Naive thymus-derived CD4-positive, alpha-beta T cell (primary cell): ENCODE data around the gene ANKRD35. TPM values are rescaled to one million over a fixed set of nuclear protein-coding genes. Genes with fewer than 3 reads are reported as not detected.
A peak's percentile ranks its signal among the peaks of the same experiment; 100 is the strongest.
"Not testable (repeated sequence)": the region's sequence is repeated elsewhere in the genome, so short reads cannot be mapped to it uniquely, and the experiment has no call there.

Experiments
- ATAC-seq: fragments of 150-1000 bp; cut with Tn5 transposase; 2 replicates; pipeline ENCODE4 v1.10.0; 2021; ENCODE audit warnings: mild to moderate bottlenecking, moderate library complexity
- CTCF ChIA-PET: fragments of 350-600 bp; sonication (Branson Sonifier 250); formaldehyde crosslinking; loops from one replicate; lab custom pipeline; 2021; ENCODE audit warnings: antibody characterized with exemption; lab: Charles Lee
- POLR2A ChIA-PET: fragments of 350-600 bp; sonication (Branson Sonifier 250); formaldehyde crosslinking; loops from one replicate; lab custom pipeline; 2021; ENCODE audit warnings: antibody characterized with exemption, inconsistent platforms; lab: Charles Lee
- DNase-seq, 9 donors: peaks; one replicate each; pipeline versions ENCODE4 v3.0.0 to v3.0.0-alpha.2; 2020 to 2022; ENCODE audit warnings: mixed read lengths in 1 of 9
- H3K27ac ChIP-seq: one replicate; pipeline ENCODE4 v1.7.0; 2013; ENCODE audit warnings: mild to moderate bottlenecking, low read depth, low read length, moderate library complexity
- H3K27me3 ChIP-seq, 2 donors: one replicate each; pipeline ENCODE4 v1.7.0; 2013; ENCODE audit warnings: low read length in 2 of 2, mild to moderate bottlenecking in 2 of 2, moderate library complexity in 2 of 2; ENCODE audit not compliant: control insufficient read depth in 2 of 2, insufficient read depth in 2 of 2
- H3K36me3 ChIP-seq, 3 experiments: 1 replicate in 2 of 3; 2 replicates in 1 of 3; pipeline ENCODE4 v1.7.0; 2013; ENCODE audit warnings: low read length in 3 of 3, mild to moderate bottlenecking in 3 of 3, moderate library complexity in 1 of 3; ENCODE audit not compliant: insufficient read depth in 3 of 3, control insufficient read depth in 2 of 3
- H3K4me1 ChIP-seq, 2 donors: one replicate each; pipeline ENCODE4 v1.7.0; 2013; ENCODE audit warnings: low read length in 2 of 2, mild to moderate bottlenecking in 2 of 2, moderate library complexity in 1 of 2; ENCODE audit not compliant: control insufficient read depth in 2 of 2, insufficient read depth in 2 of 2
- H3K4me3 ChIP-seq: 2 replicates; pipeline ENCODE4 v1.7.0; 2013; ENCODE audit warnings: mild to moderate bottlenecking, low read length
- H3K9me3 ChIP-seq, 3 experiments: 1 replicate in 2 of 3; 2 replicates in 1 of 3; pipeline ENCODE4 v1.7.0; 2013; ENCODE audit warnings: low read length in 3 of 3; ENCODE audit not compliant: control insufficient read depth in 2 of 3
- H3K27ac Mint-ChIP-seq, 9 donors: one replicate each; pipeline ENCODE4 v1.8.0; 2020 to 2022; ENCODE audit warnings: mixed read lengths in 9 of 9, mild to moderate bottlenecking in 8 of 9, moderate library complexity in 5 of 9, inconsistent platforms in 2 of 9
- H3K27me3 Mint-ChIP-seq, 5 donors: one replicate each; pipeline ENCODE4 v1.8.0; 2021 to 2022; ENCODE audit warnings: mixed read lengths in 5 of 5, mild to moderate bottlenecking in 1 of 5
- H3K36me3 Mint-ChIP-seq, 5 donors: one replicate each; pipeline ENCODE4 v1.8.0; 2020 to 2022; ENCODE audit warnings: mixed read lengths in 5 of 5, mild to moderate bottlenecking in 3 of 5, inconsistent platforms in 1 of 5
- H3K4me1 Mint-ChIP-seq, 7 donors: one replicate each; pipeline ENCODE4 v1.8.0; 2020 to 2022; ENCODE audit warnings: mixed read lengths in 7 of 7, mild to moderate bottlenecking in 3 of 7, inconsistent platforms in 1 of 7
- H3K4me3 Mint-ChIP-seq, 10 donors: one replicate each; pipeline ENCODE4 v1.8.0; 2020 to 2022; ENCODE audit warnings: mild to moderate bottlenecking in 10 of 10, mixed read lengths in 10 of 10, moderate library complexity in 6 of 10, inconsistent platforms in 2 of 10
- H3K9me3 Mint-ChIP-seq, 11 donors: one replicate each; pipeline ENCODE4 v1.8.0; 2020 to 2022; ENCODE audit warnings: mixed read lengths in 11 of 11, mild to moderate bottlenecking in 4 of 11, inconsistent platforms in 1 of 11, moderate library complexity in 1 of 11
- intact Hi-C, 2 donors: fragments of 100-400 bp; cut with micrococcal nuclease; formaldehyde crosslinking; loops; one replicate each; pipeline ENCODE4 v1.15.1; 2023
- polyA plus RNA-seq, 2 donors: library from polyadenylated mRNA; unstranded; fragments of 300-500 nt; fragmentation: Illumina TruSeq; gene quantifications; one replicate each; pipeline ENCODE4 v1.2.3, GENCODE V29; 2021
- total RNA-seq, 6 experiments: library from RNA in 5 of 6; stranded (reverse) in 5 of 6; gene quantifications; 1 replicate in 5 of 6; 2 replicates in 1 of 6; pipeline ENCODE4 v1.2.3 and lab custom pipeline; 2021 to 2026

Gene ANKRD35
- total and polyA plus RNA-seq, 7 experiments from 2014 or later: 0.12 to 0.58 (median 0.14) TPM; not detected in 3

DNA sequence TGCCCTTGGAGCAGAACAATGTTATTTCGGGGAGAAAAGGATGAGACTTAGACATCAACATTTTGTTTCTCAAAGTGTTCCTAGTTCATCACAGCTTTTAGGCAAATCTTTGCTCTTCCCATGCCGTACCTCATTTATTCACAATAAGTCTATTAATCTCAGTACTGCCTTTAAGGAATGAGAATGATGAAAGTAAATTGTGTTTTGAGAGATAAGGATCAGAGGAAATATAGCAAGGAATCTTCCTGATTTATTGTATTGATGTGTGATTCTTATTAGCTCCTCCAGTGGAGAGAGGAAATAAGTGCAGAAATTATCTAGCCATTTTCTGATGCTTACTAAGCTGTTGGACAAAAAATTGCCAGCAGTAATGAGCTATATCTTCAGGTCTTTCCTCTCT, 59.6 kb downstream of the ANKRD35 start:
- H3K27me3 Mint-ChIP-seq: no peaks in the 10 kb centered on the region
- H3K9me3 Mint-ChIP-seq: no peaks in the 10 kb centered on the region
- Histone ChIP-seq H3K27ac (no peak overlapping the region), H3K4me1 (peaks cover 10 to 14% of the 10 kb centered on the region in 2 donors), H3K9me3 (no peaks in the 10 kb centered on the region), H3K27me3 (no peaks in the 10 kb centered on the region), H3K4me3 (no peak overlapping the region), H3K36me3 (peaks cover 25 to 51% (median 29%) of the 10 kb centered on the region in 3 experiments)
- DNase-seq: no peak
- peak overlapping the region in 5 of 9 donors; percentile 23 to 97 (median 58) for H3K27ac Mint-ChIP-seq
- ChIA-PET POLR2A (interaction anchor here (1.1 to 2.4 kb wide), 5 partner anchors 17 to 211 kb away, joined by 3 to 10 read pairs (median 4); partner anchors contain the start of genes PEX11B, PIAS3 and RBM8A), CTCF (interaction anchor here (0.6 to 3.1 kb wide), 2 partner anchors 20 to 33 kb away, joined by 3 to 21 read pairs; partner anchors contain the start of gene NUDT17)
- peak overlapping the region; percentile 46 to 100 (median 79) for H3K4me3 Mint-ChIP-seq
- peaks cover 25 to 45% (median 38%) of the 10 kb centered on the region in 5 donors for H3K36me3 Mint-ChIP-seq
- H3K4me1 Mint-ChIP-seq: peaks cover 24 to 41% (median 35%) of the 10 kb centered on the region in 7 donors
- ATAC-seq: no peak
- intact Hi-C loops: loop anchor here in 1 of 2 donors (10.0 kb wide), 1 partner anchor 51 kb away; no protein-coding TSS in a partner anchor

DNA sequence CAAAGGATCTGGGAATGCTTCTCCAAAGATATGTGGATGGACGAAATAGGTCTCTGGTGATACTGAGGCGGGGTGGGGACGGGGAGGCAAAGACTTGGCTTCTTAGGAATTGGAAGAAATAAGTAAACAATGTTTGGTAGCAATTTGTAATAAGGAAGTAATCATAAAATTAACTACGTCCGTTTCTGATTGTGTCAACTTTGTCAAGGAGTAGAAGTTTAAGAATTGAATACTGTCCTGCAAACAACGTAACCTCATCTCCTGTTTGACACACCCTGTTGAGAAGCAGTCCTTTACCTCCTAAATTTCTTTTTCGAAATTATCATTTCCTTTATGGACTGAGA, 61.2 kb downstream of the ANKRD35 start:
- Histone ChIP-seq H3K4me1 (peaks cover 10 to 14% of the 10 kb centered on the region in 2 donors), H3K36me3 (peaks cover 18 to 36% (median 20%) of the 10 kb centered on the region in 3 experiments), H3K9me3 (no peaks in the 10 kb centered on the region), H3K4me3 (peak overlapping the region; percentile 99), H3K27ac (peak overlapping the region; percentile 82), H3K27me3 (no peaks in the 10 kb centered on the region)
- ChIA-PET POLR2A (interaction anchor here (0.5 to 1.7 kb wide), 18 partner anchors 10 to 213 kb away, joined by 3 to 15 read pairs (median 5); partner anchors contain the start of genes ANKRD34A, LIX1L, NUDT17 and PEX11B), CTCF (interaction anchor here (0.6 to 3.1 kb wide), 4 partner anchors 21 to 174 kb away, joined by 3 to 21 read pairs (median 4); partner anchors contain the start of genes ANKRD34A, NUDT17 and POLR3GL)
- peaks cover 19 to 36% (median 30%) of the 10 kb centered on the region in 5 donors for H3K36me3 Mint-ChIP-seq
- H3K4me3 Mint-ChIP-seq: peak overlapping the region; percentile 91 to 100 (median 98)
- no peaks in the 10 kb centered on the region for H3K27me3 Mint-ChIP-seq
- intact Hi-C loops: loop anchor here (1.0 to 10.0 kb wide), 4 partner anchors 35 to 103 kb away; partner anchors contain the start of genes PIAS3 (in 2 of the 2), PEX11B (in 1 of the 2) and RBM8A (in 1 of the 2)
- no peak for ATAC-seq
- H3K9me3 Mint-ChIP-seq: no peaks in the 10 kb centered on the region
- peak in 1 of 9 donors; percentile 8 for DNase-seq
- peak overlapping the region; percentile 91 to 98 (median 96) for H3K27ac Mint-ChIP-seq
- H3K4me1 Mint-ChIP-seq: peaks cover 21 to 41% (median 35%) of the 10 kb centered on the region in 7 donors

DNA sequence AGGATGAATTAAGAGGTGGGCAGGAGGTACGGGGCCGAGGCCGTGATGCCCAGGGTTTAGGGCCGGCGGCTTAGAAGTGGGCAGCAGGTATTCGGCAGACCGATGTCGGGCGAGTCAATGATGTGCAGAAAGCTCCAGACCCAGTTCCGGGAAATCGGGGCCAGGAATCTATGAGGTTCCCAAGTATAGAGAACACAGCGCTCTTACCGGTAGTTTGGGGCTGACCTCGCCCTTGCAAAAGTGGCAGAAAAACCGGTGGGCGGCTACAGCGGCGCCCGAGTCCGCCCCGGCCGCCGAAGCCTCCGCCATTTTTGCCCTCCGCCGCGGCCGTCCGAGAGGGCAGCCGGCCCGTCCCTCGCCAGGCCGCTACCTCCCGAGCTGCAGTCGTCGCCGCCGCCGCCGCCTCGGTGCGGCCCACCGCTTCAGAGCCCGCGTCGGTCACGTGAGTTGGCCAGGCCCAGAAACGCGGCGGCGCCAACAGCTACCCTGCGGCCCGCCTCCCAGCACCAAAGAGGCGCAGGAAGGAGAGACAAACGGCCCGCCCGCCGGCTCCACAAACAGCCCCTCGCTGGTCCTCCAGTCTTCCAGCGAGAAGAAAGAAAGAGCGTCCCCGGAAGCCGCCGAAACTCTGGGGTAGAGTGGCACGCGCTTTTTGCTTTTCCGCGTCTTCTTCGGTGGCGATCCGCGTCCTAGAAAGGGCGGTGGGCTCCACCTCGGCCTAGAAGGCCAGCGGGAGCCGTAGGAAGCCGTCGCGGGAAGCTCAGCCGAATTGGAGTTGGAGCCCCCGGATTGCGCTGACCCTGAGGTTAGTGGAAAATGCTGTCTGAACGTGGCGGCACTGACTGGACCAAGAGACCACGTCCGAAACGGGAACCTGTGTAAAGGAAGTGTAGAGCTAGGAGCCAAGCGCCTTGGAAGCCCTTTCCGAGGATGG, 61.8 kb downstream of the ANKRD35 start, which contains the start of the genes POLR3C and RNF115:
TSS of gene POLR3C (plus strand) at position 636 of the 934 bp plus-strand sequence. CDS start 1,577 bp downstream, outside the sequence.
TSS of gene RNF115 (minus strand) at position 531 of the 934 bp plus-strand sequence. CDS start at position 309, 222 bp downstream.
- Histone ChIP-seq H3K27me3 (no peaks in the 10 kb centered on the region), H3K4me3 (peak within 1 kb of the TSS; percentile 99), H3K9me3 (no peaks in the 10 kb centered on the region), H3K36me3 (peaks cover 12 to 30% (median 13%) of the 10 kb centered on the region in 3 experiments), H3K27ac (peak within 1 kb of the TSS; percentile 82), H3K4me1 (peaks cover 10 to 14% of the 10 kb centered on the region in 2 donors)
- H3K9me3 Mint-ChIP-seq: no peaks in the 10 kb centered on the region
- CTCF ChIA-PET: interaction anchor here (0.6 to 3.1 kb wide), 4 partner anchors 22 to 174 kb away, joined by 3 to 21 read pairs (median 4); partner anchors contain the start of genes ANKRD34A, NUDT17 and POLR3GL
- peaks cover 19 to 43% (median 35%) of the 10 kb centered on the region in 7 donors for H3K4me1 Mint-ChIP-seq
- POLR2A ChIA-PET: interaction anchor here (0.5 to 1.7 kb wide), 17 partner anchors 11 to 214 kb away, joined by 3 to 15 read pairs (median 5); partner anchors contain the start of genes ANKRD34A, LIX1L, NUDT17 and PEX11B
- intact Hi-C loops: loop anchor here (1.0 to 10.0 kb wide), 4 partner anchors 35 to 103 kb away; partner anchors contain the start of genes PIAS3 (in 2 of the 2), PEX11B (in 1 of the 2) and RBM8A (in 1 of the 2)
- peak within 1 kb of the TSS; percentile 91 to 98 (median 96) for H3K27ac Mint-ChIP-seq
- peaks cover 13 to 33% (median 27%) of the 10 kb centered on the region in 5 donors for H3K36me3 Mint-ChIP-seq
- no peaks in the 10 kb centered on the region for H3K27me3 Mint-ChIP-seq
- peak within 1 kb of the TSS; percentile 91 to 100 (median 98) for H3K4me3 Mint-ChIP-seq
- ATAC-seq (peak; percentile 95), DNase-seq (peak; percentile 63 to 88 (median 82))

DNA sequence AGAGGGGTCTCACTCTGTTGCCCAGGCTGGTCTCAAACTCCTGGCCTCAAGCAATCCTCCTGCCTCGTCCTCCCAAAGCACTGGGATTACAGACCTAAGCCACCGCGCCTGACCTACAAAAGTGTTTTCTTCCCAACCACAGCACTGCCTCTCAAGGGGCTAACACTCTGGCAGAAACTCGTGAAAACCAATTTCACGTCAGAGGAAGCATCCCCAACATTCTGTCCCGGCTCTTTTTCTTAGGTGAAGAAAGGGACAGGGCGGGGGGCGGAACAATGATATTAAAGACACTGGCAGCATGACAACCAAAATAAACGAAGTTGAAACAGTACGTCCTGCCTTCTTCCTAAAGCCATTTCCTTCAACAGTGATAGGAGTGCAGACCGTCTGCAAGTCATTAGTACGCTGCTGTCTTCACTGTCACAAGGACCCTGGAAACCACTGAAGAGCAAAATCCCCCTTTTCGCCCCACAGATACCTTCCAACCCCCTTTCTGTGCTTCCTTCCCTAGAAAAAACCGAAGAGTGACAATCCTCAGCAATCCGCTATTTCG, 62.8 kb downstream of the ANKRD35 start:
- H3K27ac ChIP-seq, H3K9me3 Mint-ChIP-seq, H3K4me3 ChIP-seq, H3K27me3 ChIP-seq, CTCF ChIA-PET, DNase-seq, H3K9me3 ChIP-seq, ATAC-seq, H3K27me3 Mint-ChIP-seq: not testable (repeated sequence)
- Histone ChIP-seq H3K4me1 (peaks cover 10 to 14% of the 10 kb centered on the region in 2 donors), H3K36me3 (peaks cover 9 to 20% (median 9%) of the 10 kb centered on the region in 3 experiments)
- peak overlapping the region in 9 of 10 donors; percentile 35 to 100 (median 55) for H3K4me3 Mint-ChIP-seq
- H3K36me3 Mint-ChIP-seq: peaks cover 6 to 23% (median 18%) of the 10 kb centered on the region in 5 donors
- peaks cover 16 to 35% (median 28%) of the 10 kb centered on the region in 7 donors for H3K4me1 Mint-ChIP-seq
- peak overlapping the region in 4 of 9 donors; percentile 91 to 97 (median 95) for H3K27ac Mint-ChIP-seq
- POLR2A ChIA-PET: interaction anchor here (1.7 kb wide), 1 partner anchor 16 kb away, joined by 7 read pairs; no protein-coding TSS in a partner anchor
- intact Hi-C loops: loop anchor here in 1 of 2 donors (10.0 kb wide), 1 partner anchor 48 kb away; no protein-coding TSS in a partner anchor

DNA sequence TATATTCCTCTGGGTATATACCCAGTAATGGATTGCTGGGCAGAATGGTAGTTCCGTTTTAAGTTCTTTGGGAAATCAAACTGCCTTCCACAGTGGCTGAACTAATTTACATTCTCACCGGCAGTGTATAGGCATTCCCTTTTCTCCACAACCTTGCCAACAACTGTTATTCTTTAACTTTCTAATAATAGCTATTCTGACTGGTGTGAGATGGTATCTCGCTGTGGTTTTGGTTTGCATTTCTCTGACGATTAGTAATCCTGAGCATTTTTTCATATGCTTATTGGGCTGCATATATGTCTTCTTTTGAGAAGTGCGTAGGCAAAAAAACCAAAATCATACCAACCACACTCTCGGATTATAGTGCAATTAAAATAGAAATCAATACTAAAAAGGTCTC, 67.6 kb downstream of the ANKRD35 start:
- H3K36me3 ChIP-seq, intact Hi-C loops, H3K27me3 Mint-ChIP-seq, H3K27ac Mint-ChIP-seq, H3K27me3 ChIP-seq, H3K4me3 Mint-ChIP-seq, H3K9me3 ChIP-seq, H3K36me3 Mint-ChIP-seq, ATAC-seq, CTCF ChIA-PET, H3K4me3 ChIP-seq, H3K4me1 ChIP-seq, H3K9me3 Mint-ChIP-seq, DNase-seq, H3K27ac ChIP-seq, POLR2A ChIA-PET: not testable (repeated sequence)
- H3K4me1 Mint-ChIP-seq: peaks cover 0 to 12% (median 5%) of the 10 kb centered on the region in 7 donors
